HG03521 (cell line): ENCODE measurements around the gene SEMA4C.

Experiments
- ATAC-seq: cut with Tn5 transposase; IDR thresholded peaks from one replicate; pipeline ENCODE4 v1.9.1; 2021; ENCODE audit warnings: mild to moderate bottlenecking, moderate library complexity; ENCODE audit not compliant: unreplicated experiment

SEMA4C gene

GRCh38 chr2:96881349-96882195 lies 11.7 kb upstream of the SEMA4C start:
- ATAC-seq = no peak

- no peak for ATAC-seq
Measured at GRCh38 chr2:96880891-96881273, 11.0 kb upstream of the SEMA4C start.

- no peak for ATAC-seq
Measured at GRCh38 chr2:96879545-96880040, 9.7 kb upstream of the SEMA4C start.

- no peak for ATAC-seq
Measured at GRCh38 chr2:96878796-96879544, 9.1 kb upstream of the SEMA4C start.

GRCh38 chr2:96878171-96878570 lies 8.3 kb upstream of the SEMA4C start:
- ATAC-seq = no peak

GRCh38 chr2:96877631-96878092 lies 7.8 kb upstream of the SEMA4C start:
- ATAC-seq = no peak

GRCh38 chr2:96877042-96877451 lies 7.2 kb upstream of the SEMA4C start:
- ATAC-seq = no peak

- ATAC-seq = no peak
Measured at GRCh38 chr2:96876269-96877041, 6.6 kb upstream of the SEMA4C start.

- ATAC-seq = no peak
Measured at GRCh38 chr2:96875498-96876268, 5.8 kb upstream of the SEMA4C start.

GRCh38 chr2:96874198-96874831 lies 4.4 kb upstream of the SEMA4C start:
- ATAC-seq = peak; percentile 35

GRCh38 chr2:96873651-96874096 lies 3.8 kb upstream of the SEMA4C start:
- no peak for ATAC-seq

- ATAC-seq = no peak
Measured at GRCh38 chr2:96872591-96873349, 2.9 kb upstream of the SEMA4C start.

GRCh38 chr2:96870626-96871255 lies 861 bp upstream of the SEMA4C start:
- ATAC-seq = no peak

- peak; percentile 12 for ATAC-seq
Measured at GRCh38 chr2:96869281-96869821, 529 bp downstream of the SEMA4C start.

GRCh38 chr2:96868555-96869280 lies 1.2 kb downstream of the SEMA4C start:
- peak; percentile 38 for ATAC-seq

GRCh38 chr2:96867756-96868554 lies 1.9 kb downstream of the SEMA4C start:
- ATAC-seq = no peak
